ENCODE results near the gene KIF26A.
"Not testable (repeated sequence)": the region's sequence is repeated elsewhere in the genome, so short reads cannot be mapped to it uniquely, and the experiment has no call there.

Gene KIF26A

GRCh38 chr14:104144453-104144790 is 6.0 kb downstream of the KIF26A start:
- no peak for DNase-seq (ENCODE audit: low spot score)

GRCh38 chr14:104144911-104145825 is 6.8 kb downstream of the KIF26A start:
- DNase-seq (ENCODE audit: low spot score) = no peak

GRCh38 chr14:104145826-104146601 is 7.6 kb downstream of the KIF26A start:
- DNase-seq (ENCODE audit: low spot score) = no peak

DNA sequence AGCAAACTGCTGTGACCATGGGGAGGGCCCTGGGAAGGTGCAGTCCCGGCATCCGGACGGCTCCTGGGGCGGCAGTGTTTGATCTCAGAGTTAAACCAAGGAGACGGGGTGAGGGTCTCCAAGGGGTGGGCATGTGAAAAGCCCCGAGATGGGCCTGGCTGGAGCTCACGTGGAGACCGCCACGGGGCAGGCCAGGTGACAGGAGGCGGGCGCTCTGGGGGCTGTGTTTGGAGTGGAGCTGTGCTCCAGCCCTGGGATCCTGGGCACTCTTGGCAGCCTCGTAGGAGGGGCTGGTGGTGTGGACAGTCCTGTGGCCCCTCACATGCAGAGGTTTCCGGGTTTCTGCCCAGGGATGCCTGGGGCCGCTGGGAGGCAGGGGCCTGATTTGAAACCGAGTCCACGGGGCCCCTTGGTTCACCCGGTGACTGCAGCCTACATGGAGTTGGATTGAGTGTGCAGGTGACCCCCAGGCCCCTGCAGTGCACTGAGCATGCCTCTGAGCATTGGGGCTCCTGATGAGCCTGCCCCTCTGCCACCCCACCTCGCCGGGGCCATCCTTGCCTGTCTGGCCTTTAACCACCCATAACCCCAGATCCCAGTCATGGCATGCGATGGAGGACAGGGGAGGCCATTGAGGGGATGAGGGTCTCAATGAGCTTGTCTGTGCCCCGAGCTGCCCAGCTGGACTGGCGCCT is 8.4 kb downstream of the KIF26A start:
- DNase-seq (ENCODE audit: low spot score) = no peak

- no peak for DNase-seq (ENCODE audit: low spot score)
Observed at GRCh38 chr14:104147346-104148125, 9.1 kb downstream of the KIF26A start.

GRCh38 chr14:104148433-104149277 is 10.3 kb downstream of the KIF26A start:
- DNase-seq (ENCODE audit: low spot score) = no peak

GRCh38 chr14:104149278-104149595 is 10.8 kb downstream of the KIF26A start:
- DNase-seq (ENCODE audit: low spot score) = no peak

DNA sequence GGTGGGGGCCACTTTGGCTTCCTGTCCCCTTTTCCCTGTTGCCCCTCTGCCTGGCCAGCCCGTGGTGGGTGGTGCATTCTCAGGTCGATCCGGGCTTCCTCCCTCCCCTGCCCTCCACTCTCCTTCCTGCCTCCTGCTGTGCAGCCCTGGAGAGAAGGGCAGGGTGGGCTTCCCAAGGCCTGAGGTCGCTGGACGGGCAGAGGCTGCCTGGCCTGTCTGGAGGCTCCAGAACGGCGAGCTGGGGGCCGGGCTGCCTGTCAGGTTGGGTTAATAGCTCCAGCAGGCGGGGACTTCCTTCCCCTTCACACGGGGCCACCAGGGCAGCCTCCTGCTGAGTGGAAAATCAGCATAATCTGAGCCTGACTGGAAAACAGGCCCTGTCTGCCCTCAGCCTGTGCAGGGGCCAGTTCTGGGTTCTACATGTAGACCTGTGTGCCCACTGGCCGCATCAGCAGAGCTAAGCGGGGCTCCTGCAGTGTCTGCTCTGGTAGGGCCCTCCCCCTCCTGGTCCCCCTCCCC is 11.3 kb downstream of the KIF26A start:
- no peak for DNase-seq (ENCODE audit: low spot score)

GRCh38 chr14:104150136-104151025 is 12.0 kb downstream of the KIF26A start:
- no peak for DNase-seq (ENCODE audit: low spot score)

GRCh38 chr14:104151026-104151381 is 12.6 kb downstream of the KIF26A start:
- no peak for DNase-seq (ENCODE audit: low spot score)

DNA sequence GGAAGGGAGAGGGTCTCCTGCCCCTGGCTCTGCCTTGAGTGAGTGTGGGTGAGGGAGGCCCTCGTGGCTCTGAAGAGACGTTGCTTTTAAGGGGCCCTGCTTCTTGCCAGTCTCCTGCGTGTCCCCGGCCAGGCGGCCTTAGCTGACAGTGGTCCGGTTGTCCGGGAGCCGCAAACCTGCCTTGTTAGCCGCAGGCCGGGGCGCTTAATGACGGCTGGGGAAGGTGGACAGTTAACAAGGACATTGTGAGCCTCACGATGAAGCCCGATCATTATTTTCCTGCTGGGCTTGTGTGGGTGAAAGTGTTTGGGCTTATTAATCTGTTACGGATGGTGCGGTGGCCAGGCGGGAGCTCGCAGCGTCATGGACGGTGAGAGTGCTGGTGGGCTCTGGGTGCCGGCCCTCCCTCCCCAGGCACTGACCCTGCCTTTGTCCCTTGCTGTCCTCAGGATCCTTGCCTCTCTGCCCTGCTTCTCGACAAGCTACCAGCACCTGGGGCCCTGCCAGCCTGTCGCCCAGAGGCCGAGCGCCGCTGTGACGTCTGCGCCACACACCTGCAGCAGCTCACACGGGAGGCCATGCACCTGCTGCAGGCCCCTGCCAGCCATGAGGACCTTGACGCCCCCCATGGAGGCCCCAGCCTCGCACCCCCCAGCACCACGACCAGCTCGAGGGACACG is 13.3 kb downstream of the KIF26A start:
- no peak for DNase-seq (ENCODE audit: low spot score)

DNA sequence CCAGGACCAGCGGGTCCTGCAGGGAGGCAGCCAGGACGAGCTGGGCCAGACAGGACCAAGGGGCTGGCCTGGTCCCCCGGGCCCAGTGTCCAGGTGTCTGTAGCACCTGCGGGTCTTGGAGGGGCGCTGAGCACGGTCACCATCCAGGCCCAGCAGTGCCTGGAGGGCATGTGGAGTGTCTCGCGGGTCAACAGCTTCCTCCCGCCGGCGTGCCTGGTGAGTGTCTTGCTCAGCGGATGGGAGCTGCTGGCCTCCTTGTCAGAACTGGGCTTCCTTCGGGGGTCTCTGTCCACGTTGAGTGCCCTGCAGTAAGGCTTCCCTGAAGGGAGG is 13.8 kb downstream of the KIF26A start:
- no peak for DNase-seq (ENCODE audit: low spot score)

DNA sequence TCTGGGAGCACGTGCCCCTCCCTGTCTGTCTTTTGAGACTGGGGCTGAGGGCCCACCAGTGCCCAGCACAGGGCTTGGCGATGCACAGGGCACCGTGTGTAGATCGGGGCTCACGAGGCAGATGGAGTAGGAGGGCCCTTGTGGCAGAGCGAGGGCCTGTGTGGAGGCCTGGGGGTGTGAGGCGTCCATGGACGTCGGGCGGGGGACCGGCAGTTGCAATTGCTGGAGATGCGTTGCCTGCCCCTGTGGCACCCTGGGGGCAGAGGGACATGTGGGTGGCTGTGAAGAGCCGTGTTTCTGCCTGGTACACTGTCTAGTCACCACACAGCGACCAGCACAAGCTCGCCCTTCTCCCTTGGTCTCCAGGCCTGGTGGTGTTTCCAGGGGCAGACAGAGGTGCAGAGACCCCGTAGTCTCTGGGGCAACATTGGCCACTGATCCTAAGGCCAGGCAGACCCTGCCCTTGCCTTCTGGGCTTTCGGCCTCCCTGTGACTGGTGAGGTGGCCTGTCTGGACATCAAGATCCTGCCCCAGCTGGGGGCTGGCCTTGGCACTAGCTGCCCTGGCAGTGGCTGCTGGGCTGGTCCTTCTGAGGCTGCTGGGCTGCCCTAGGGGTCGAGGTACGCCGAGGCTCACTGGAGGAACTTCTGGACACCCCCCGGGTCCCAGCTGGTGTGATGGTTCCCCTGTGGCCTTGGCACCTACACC is 14.5 kb downstream of the KIF26A start:
- no peak for DNase-seq (ENCODE audit: low spot score)

GRCh38 chr14:104153394-104153755 is 15.0 kb downstream of the KIF26A start:
- not testable (repeated sequence) for DNase-seq (ENCODE audit: low spot score)

GRCh38 chr14:104154246-104154645 is 15.9 kb downstream of the KIF26A start:
- no peak for DNase-seq (ENCODE audit: low spot score)

- no peak for DNase-seq (ENCODE audit: low spot score)
Observed at GRCh38 chr14:104155513-104155912, 17.1 kb downstream of the KIF26A start.

DNA sequence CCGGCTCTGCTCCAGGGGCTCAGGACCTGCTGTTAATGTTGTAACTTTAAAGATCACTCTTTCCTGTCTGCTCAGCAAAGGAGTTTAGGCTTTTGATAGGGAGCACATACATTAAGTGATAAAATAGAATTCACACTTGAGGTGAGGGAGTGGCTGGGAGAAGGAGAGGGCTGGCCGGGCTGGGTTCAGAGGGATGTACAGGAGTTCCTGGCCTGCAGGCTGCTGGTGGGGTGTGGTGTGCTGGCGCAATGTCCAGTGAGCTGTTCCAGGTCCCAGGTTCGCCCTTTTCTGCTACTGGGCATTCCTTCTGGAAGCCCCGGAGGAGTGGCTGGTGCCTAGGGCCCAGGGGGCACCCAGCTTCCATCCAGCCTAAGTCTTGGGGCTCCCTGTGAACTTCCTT is 17.8 kb downstream of the KIF26A start:
- no peak for DNase-seq (ENCODE audit: low spot score)

DNA sequence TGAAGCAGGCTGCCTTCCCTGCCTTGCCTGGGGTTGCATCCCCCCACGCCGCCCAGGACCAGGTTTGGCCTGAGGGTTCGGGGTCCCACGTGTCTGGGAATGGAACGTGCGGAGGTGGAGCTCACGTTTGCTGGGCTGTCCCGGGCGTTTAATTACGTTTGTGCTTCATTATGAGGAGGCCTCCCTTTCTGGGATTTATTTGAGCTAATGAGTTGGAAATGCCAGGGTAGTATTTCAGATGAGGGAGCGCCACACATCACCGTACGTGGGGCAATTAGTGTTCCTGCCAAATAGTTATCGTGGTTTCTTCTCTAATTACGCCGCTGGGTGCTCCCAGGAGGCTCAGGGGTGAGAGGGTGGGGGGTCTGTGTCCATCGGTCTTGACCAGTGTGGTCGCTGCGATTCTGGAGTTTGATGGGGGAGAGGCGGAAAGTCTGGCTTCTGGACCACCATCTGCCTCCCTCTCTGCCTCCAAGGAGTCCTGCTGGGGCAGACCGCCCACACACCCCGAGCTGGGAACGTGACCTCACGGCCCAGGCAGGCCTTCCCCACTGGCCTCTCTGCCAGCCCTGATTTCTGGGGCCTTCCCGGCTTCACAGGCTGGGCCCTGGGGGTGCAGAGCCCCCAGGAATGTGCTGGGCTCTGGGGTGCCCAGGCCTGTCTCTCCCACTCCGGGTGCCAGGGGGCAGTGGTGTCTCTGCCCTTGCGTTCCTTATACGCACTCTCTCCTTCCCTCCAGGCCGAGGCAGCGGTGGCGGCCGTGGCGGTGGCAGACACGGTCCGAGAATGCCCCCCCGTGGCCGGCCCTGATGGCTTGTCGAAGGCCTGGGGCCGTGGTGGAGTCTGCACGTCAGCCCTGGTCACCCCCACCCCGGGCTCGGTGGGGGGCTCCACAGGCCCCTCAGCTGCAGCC is 18.9 kb downstream of the KIF26A start:
- no peak for DNase-seq (ENCODE audit: low spot score)
